ENCODE measurements around the gene ZNF77. TPM values are rescaled to one million over a fixed set of nuclear protein-coding genes. Genes with fewer than 3 reads are reported as not detected.
"Not testable (repeated sequence)": the region's sequence is repeated elsewhere in the genome, so short reads cannot be mapped to it uniquely, and the experiment has no call there.

ZNF77 gene
- polyA plus RNA-seq, 1 donor from 2014 or later = 13.0 TPM

- TF ChIP-seq RAD21 (conservative IDR thresholded peaks at IDR 0.05) (no peak), CTCF (IDR thresholded peaks at IDR 0.05; ENCODE audit: poor library complexity, severe bottlenecking) (no peak), EZH2 (IDR thresholded peaks at IDR 0.05; ENCODE audit: borderline replicate concordance, insufficient read depth, low read length, poor library complexity, severe bottlenecking) (no peak), EP300 (conservative IDR thresholded peaks at IDR 0.05; ENCODE audit: poor library complexity, severe bottlenecking) (no peak), MXI1 (conservative IDR thresholded peaks at IDR 0.05; ENCODE audit: poor library complexity, severe bottlenecking) (no peak), POLR2AphosphoS5 (IDR thresholded peaks at IDR 0.05) (no peak), SMC3 (conservative IDR thresholded peaks at IDR 0.05; ENCODE audit: poor library complexity) (no peak), TAF1 (IDR thresholded peaks at IDR 0.05; ENCODE audit: low read depth) (no peak), REST (IDR thresholded peaks at IDR 0.05; ENCODE audit: borderline replicate concordance) (no peak)
- peaks cover 7% of the 10 kb centered on the region for H3K27me3 ChIP-seq (ENCODE audit: insufficient read depth, low read depth, low read length)
- no peaks in the 10 kb centered on the region for H3F3A ChIP-seq (ENCODE audit: insufficient read depth, low read length, poor library complexity, severe bottlenecking)
- H3K4me2 ChIP-seq (ENCODE audit: low read length) = no peak overlapping the region
- no peak overlapping the region for H3K4me3 ChIP-seq (ENCODE audit: low read length)
- no peak overlapping the region for H3K9ac ChIP-seq (ENCODE audit: low read length)
- no peaks in the 10 kb centered on the region for H3K9me3 ChIP-seq (ENCODE audit: low read length)
- H3K27ac ChIP-seq (ENCODE audit: low read length) = no peak overlapping the region
- H3K36me3 ChIP-seq (ENCODE audit: insufficient read depth, low read length) = no peaks in the 10 kb centered on the region
- H3K79me2 ChIP-seq (replicated peaks; ENCODE audit: insufficient read depth, low read length) = no peaks in the 10 kb centered on the region
- H4K20me1 ChIP-seq (ENCODE audit: insufficient read depth) = no peaks in the 10 kb centered on the region
- no peak overlapping the region for H2AFZ ChIP-seq (ENCODE audit: low read depth, low read length)
- H3K9me2 ChIP-seq (ENCODE audit: insufficient read depth, low read length) = no peaks in the 10 kb centered on the region
Measured at GRCh38 chr19:2964874-2965273, 20.1 kb upstream of the ZNF77 start.

- H4K20me1 ChIP-seq (ENCODE audit: insufficient read depth); H3K27ac ChIP-seq (ENCODE audit: low read length); H3F3A ChIP-seq (ENCODE audit: insufficient read depth, low read length, poor library complexity, severe bottlenecking); H3K4me2 ChIP-seq (ENCODE audit: low read length); H2AFZ ChIP-seq (ENCODE audit: low read depth, low read length); H3K27me3 ChIP-seq (ENCODE audit: insufficient read depth, low read depth, low read length); H3K36me3 ChIP-seq (ENCODE audit: insufficient read depth, low read length); H3K9me3 ChIP-seq (ENCODE audit: low read length); H3K9me2 ChIP-seq (ENCODE audit: insufficient read depth, low read length); H3K9ac ChIP-seq (ENCODE audit: low read length); H3K4me3 ChIP-seq (ENCODE audit: low read length); H3K79me2 ChIP-seq (replicated peaks; ENCODE audit: insufficient read depth, low read length): not testable (repeated sequence)
Measured at GRCh38 chr19:2963631-2964030, 18.9 kb upstream of the ZNF77 start.

- H3K4me3 ChIP-seq (ENCODE audit: low read length) = no peak overlapping the region
- H3K9me2 ChIP-seq (ENCODE audit: insufficient read depth, low read length) = no peaks in the 10 kb centered on the region
- H3K9me3 ChIP-seq (ENCODE audit: low read length) = no peaks in the 10 kb centered on the region
- no peaks in the 10 kb centered on the region for H4K20me1 ChIP-seq (ENCODE audit: insufficient read depth)
- TF ChIP-seq TAF1 (IDR thresholded peaks at IDR 0.05; ENCODE audit: low read depth) (no peak), REST (IDR thresholded peaks at IDR 0.05; ENCODE audit: borderline replicate concordance) (no peak), MXI1 (conservative IDR thresholded peaks at IDR 0.05; ENCODE audit: poor library complexity, severe bottlenecking) (no peak)
- H3K4me2 ChIP-seq (ENCODE audit: low read length) = no peak overlapping the region
- no peak overlapping the region for H3K9ac ChIP-seq (ENCODE audit: low read length)
- H3K27me3 ChIP-seq (ENCODE audit: insufficient read depth, low read depth, low read length) = peaks cover 1% of the 10 kb centered on the region
- no peaks in the 10 kb centered on the region for H3K79me2 ChIP-seq (replicated peaks; ENCODE audit: insufficient read depth, low read length)
- no peaks in the 10 kb centered on the region for H3K36me3 ChIP-seq (ENCODE audit: insufficient read depth, low read length)
- H3F3A ChIP-seq (ENCODE audit: insufficient read depth, low read length, poor library complexity, severe bottlenecking) = no peaks in the 10 kb centered on the region
- H3K27ac ChIP-seq (ENCODE audit: low read length) = no peak overlapping the region
- no peak overlapping the region for H2AFZ ChIP-seq (ENCODE audit: low read depth, low read length)
Measured at GRCh38 chr19:2963122-2963521, 18.4 kb upstream of the ZNF77 start.
